SK-N-SH (cell line): ENCODE data around the gene MTCH1. TPM values are rescaled to one million over a fixed set of nuclear protein-coding genes. Genes with fewer than 3 reads are reported as not detected.

ENCODE experiments used
- CTCF ChIA-PET: fragments of 300-600, 350-600 bp; formaldehyde crosslinking; extraction: SDS; loops from one replicate; lab custom pipeline; 2021; lab: Yijun Ruan, JAX
- POLR2A ChIA-PET: fragments of 350-600 bp; sonication (Branson Sonifier 250); formaldehyde crosslinking; extraction: SDS; loops from one replicate; lab custom pipeline; 2020; ENCODE audit warnings: antibody characterized with exemption, inconsistent platforms; lab: Yijun Ruan, JAX
- DNase-seq: peaks from one replicate; pipeline ENCODE4 v3.0.0; 2012
- H2AFZ ChIP-seq: fragments of 200-600 bp; sonication (generic); 2 replicates; pipeline ENCODE4 v1.8.1; 2016; ENCODE audit warnings: antibody characterized with exemption, mild to moderate bottlenecking, low read depth
- H3F3A ChIP-seq: fragments of 200-600 bp; sonication (generic); replicated peaks from 2 replicates; pipeline ENCODE3; 2016; ENCODE audit warnings: antibody characterized with exemption, mild to moderate bottlenecking; ENCODE audit not compliant: insufficient read depth
- H3K27ac ChIP-seq, 2 experiments: fragments of 200-500 bp in 1 of 2; fragments of 200-600 bp in 1 of 2; sonication (Bioruptor generic) in 1 of 2; sonication (generic), shearing (Covaris generic) in 1 of 2; 2 replicates each; pipeline versions ENCODE4 v1.5.1 to v1.6.1; 2014 to 2016; ENCODE audit warnings: low read depth in 2 of 2, inconsistent platforms in 1 of 2, low read length in 1 of 2, mild to moderate bottlenecking in 1 of 2, mixed read lengths in 1 of 2
- H3K27me3 ChIP-seq: fragments of 200-600 bp; sonication (generic), shearing (Covaris generic); 2 replicates; pipeline ENCODE4 v1.6.1; 2016; ENCODE audit warnings: mixed run types; ENCODE audit not compliant: insufficient read depth
- H3K36me3 ChIP-seq, 2 experiments: fragments of 200-500 bp in 1 of 2; fragments of 200-600 bp in 1 of 2; sonication (Bioruptor generic) in 1 of 2; sonication (generic) in 1 of 2; replicated peaks in 1 of 2; 2 replicates each; pipeline versions ENCODE3 to v1.5.1; 2014 to 2016; ENCODE audit warnings: low read length in 1 of 2, mild to moderate bottlenecking in 1 of 2; ENCODE audit not compliant: insufficient read depth in 2 of 2, control insufficient read depth in 1 of 2
- H3K4me1 ChIP-seq, 2 experiments: fragments of 200-500 bp in 1 of 2; fragments of 200-600 bp in 1 of 2; sonication (Bioruptor generic) in 1 of 2; sonication (generic), shearing (Covaris generic) in 1 of 2; 2 replicates each; pipeline versions ENCODE4 v1.5.1 to v1.6.1; 2014 to 2016; ENCODE audit warnings: low read depth in 1 of 2, low read length in 1 of 2, mixed run types in 1 of 2; ENCODE audit not compliant: insufficient read depth in 2 of 2, control insufficient read depth in 1 of 2
- H3K4me2 ChIP-seq: fragments of 200-600 bp; sonication (generic), shearing (Covaris generic); 2 replicates; pipeline ENCODE4 v1.6.1; 2017; ENCODE audit warnings: mixed run types
- H3K4me3 ChIP-seq, 2 experiments: fragments of 200-500 bp in 1 of 2; fragments of 200-600 bp in 1 of 2; sonication (Bioruptor generic) in 1 of 2; sonication (generic), shearing (Covaris generic) in 1 of 2; 2 replicates each; pipeline versions ENCODE4 v1.5.1 to v1.8.1; 2014 to 2016; ENCODE audit warnings: low read depth in 2 of 2, inconsistent platforms in 1 of 2, low read length in 1 of 2, mild to moderate bottlenecking in 1 of 2, mixed read lengths in 1 of 2, moderate library complexity in 1 of 2
- H3K79me2 ChIP-seq: fragments of 200-600 bp; sonication (generic); 2 replicates; pipeline ENCODE4 v1.8.1; 2017; ENCODE audit warnings: mild to moderate bottlenecking; ENCODE audit not compliant: insufficient read depth
- H3K9ac ChIP-seq: fragments of 200-600 bp; sonication (generic); 2 replicates; pipeline ENCODE4 v1.6.1; 2017; ENCODE audit warnings: mixed run types
- H3K9me2 ChIP-seq: fragments of 200-600 bp; sonication (generic); 2 replicates; pipeline ENCODE4 v1.6.1; 2017; ENCODE audit warnings: mixed run types
- H3K9me3 ChIP-seq: fragments of 200-600 bp; sonication (generic); 2 replicates; pipeline ENCODE4 v1.6.1; 2017; ENCODE audit warnings: mixed run types, mild to moderate bottlenecking, moderate library complexity
- H4K20me1 ChIP-seq: fragments of 200-600 bp; sonication (generic); 2 replicates; pipeline ENCODE4 v1.6.1; 2017; ENCODE audit warnings: mild to moderate bottlenecking, mixed run types; ENCODE audit not compliant: insufficient read depth
- ELF1 ChIP-seq: IDR thresholded peaks from 2 replicates; pipeline ENCODE4 v1.4.0; 2012
- EP300 ChIP-seq, 2 experiments: IDR thresholded peaks; 2 replicates each; pipeline versions ENCODE4 v1.4.0 to v1.6.1; 2012; ENCODE audit warnings: borderline replicate concordance in 1 of 2, low read depth in 1 of 2, low read length in 1 of 2
- EZH2phosphoT487 ChIP-seq: fragments of 200-600 bp; sonication (generic); IDR thresholded peaks from 2 replicates; pipeline ENCODE4 v1.6.1; 2017; ENCODE audit warnings: low read depth, mixed run types, mild to moderate bottlenecking, antibody characterized with exemption, moderate library complexity, borderline replicate concordance
- FOSL2 ChIP-seq: IDR thresholded peaks from 2 replicates; pipeline ENCODE4 v1.4.0; 2012; ENCODE audit warnings: low read depth, mild to moderate bottlenecking, moderate library complexity, borderline replicate concordance
- FOXJ3 ChIP-seq: sonication (generic); formaldehyde crosslinking; IDR thresholded peaks from 2 replicates; pipeline ENCODE4 v1.5.1; 2020; ENCODE audit warnings: mild to moderate bottlenecking, missing genetic modification reagents
- GATA2 ChIP-seq: sonication (generic); formaldehyde crosslinking; IDR thresholded peaks from 2 replicates; pipeline ENCODE4 v1.5.0; 2020; ENCODE audit warnings: mild to moderate bottlenecking, missing genetic modification reagents
- MAX ChIP-seq: IDR thresholded peaks from 2 replicates; pipeline ENCODE4 v1.4.0; 2012; ENCODE audit warnings: low read depth
- MEF2A ChIP-seq: IDR thresholded peaks from 2 replicates; pipeline ENCODE4 v1.4.0; 2012; ENCODE audit warnings: low read depth, borderline replicate concordance
- MXI1 ChIP-seq: IDR thresholded peaks from 2 replicates; pipeline ENCODE4 v1.6.1; 2012; ENCODE audit warnings: mild to moderate bottlenecking, low read depth, low read length, improper control_type of control experiment
- NRF1 ChIP-seq: IDR thresholded peaks from 2 replicates; pipeline ENCODE4 v1.6.1; 2012; ENCODE audit warnings: low read depth, mild to moderate bottlenecking, low read length
- PBX3 ChIP-seq: IDR thresholded peaks from 2 replicates; pipeline ENCODE4; 2012
- POLR2AphosphoS5 ChIP-seq: IDR thresholded peaks from 2 replicates; pipeline ENCODE4 v1.6.1; 2012; ENCODE audit warnings: low read depth, low read length
- RAD21 ChIP-seq: IDR thresholded peaks from 2 replicates; pipeline ENCODE4 v1.6.1; 2012; ENCODE audit warnings: mild to moderate bottlenecking, low read length
- RFX5 ChIP-seq: IDR thresholded peaks from 2 replicates; pipeline ENCODE4 v1.6.1; 2012; ENCODE audit warnings: mild to moderate bottlenecking, improper control_type of control experiment, low read length
- SIN3A ChIP-seq: IDR thresholded peaks from 2 replicates; pipeline ENCODE4 v1.6.1; 2012; ENCODE audit warnings: low read depth, mild to moderate bottlenecking, low read length, moderate library complexity, borderline replicate concordance
- TCF12 ChIP-seq: IDR thresholded peaks from 2 replicates; pipeline ENCODE4 v1.4.0; 2012
- WGBS: methylation state at CpG from one replicate; pipeline ENCODE4 v1.1.6; 2017; ENCODE audit warnings: low lambda C conversion rate; 5-methylcytosine and 5-hydroxymethylcytosine counted together
- polyA plus RNA-seq, 3 experiments: library from polyadenylated mRNA; depleted of rRNA; stranded (reverse); fragments of >200 nt; gene quantifications; 2 replicates each; pipeline ENCODE4 v1.2.3, GENCODE V29; 2012
- TF ChIP-seq, protein P1 (sequence below): IDR thresholded peaks from 2 replicates; pipeline ENCODE4 v1.4.0; 2012; ENCODE audit warnings: low read depth, borderline replicate concordance
- TF ChIP-seq, protein P2 (sequence below): fragments of 150-350 bp; IDR thresholded peaks from 2 replicates; pipeline ENCODE4 v1.6.1; 2017; ENCODE audit warnings: antibody characterized with exemption, low read length, low read depth, borderline replicate concordance

MTCH1 gene
- polyA plus RNA-seq, 1 of the 3 experiments (the other 2 are of a cell fraction), result 151 TPM

GRCh38 chr6:36926708-36927513, 59.1 kb downstream of the MTCH1 start:
- Histone ChIP-seq H3K36me3 (peaks cover 11 to 22% of the 10 kb centered on the region in 2 experiments), H3K27me3 (no peaks in the 10 kb centered on the region), H4K20me1 (no peaks in the 10 kb centered on the region), H3K4me2 (no peak overlapping the region), H3K9ac (no peak overlapping the region), H3K9me3 (no peaks in the 10 kb centered on the region), H3K4me3 (no peak overlapping the region), H3F3A (no peaks in the 10 kb centered on the region), H2AFZ (no peak overlapping the region), H3K9me2 (no peaks in the 10 kb centered on the region), H3K79me2 (no peaks in the 10 kb centered on the region), H3K4me1 (peaks cover 0 to 5% of the 10 kb centered on the region in 2 experiments; a peak in 1 of 4 replicates), H3K27ac (no peak overlapping the region)
- POLR2A ChIA-PET, result no interaction called here
- DNase-seq, result no peak
- CTCF ChIA-PET, result interaction anchor here (1.1 to 1.5 kb wide), 2 partner anchors 76 to 91 kb away, joined by 3 to 6 read pairs; no protein-coding TSS in a partner anchor
- TF ChIP-seq, protein P1, sequence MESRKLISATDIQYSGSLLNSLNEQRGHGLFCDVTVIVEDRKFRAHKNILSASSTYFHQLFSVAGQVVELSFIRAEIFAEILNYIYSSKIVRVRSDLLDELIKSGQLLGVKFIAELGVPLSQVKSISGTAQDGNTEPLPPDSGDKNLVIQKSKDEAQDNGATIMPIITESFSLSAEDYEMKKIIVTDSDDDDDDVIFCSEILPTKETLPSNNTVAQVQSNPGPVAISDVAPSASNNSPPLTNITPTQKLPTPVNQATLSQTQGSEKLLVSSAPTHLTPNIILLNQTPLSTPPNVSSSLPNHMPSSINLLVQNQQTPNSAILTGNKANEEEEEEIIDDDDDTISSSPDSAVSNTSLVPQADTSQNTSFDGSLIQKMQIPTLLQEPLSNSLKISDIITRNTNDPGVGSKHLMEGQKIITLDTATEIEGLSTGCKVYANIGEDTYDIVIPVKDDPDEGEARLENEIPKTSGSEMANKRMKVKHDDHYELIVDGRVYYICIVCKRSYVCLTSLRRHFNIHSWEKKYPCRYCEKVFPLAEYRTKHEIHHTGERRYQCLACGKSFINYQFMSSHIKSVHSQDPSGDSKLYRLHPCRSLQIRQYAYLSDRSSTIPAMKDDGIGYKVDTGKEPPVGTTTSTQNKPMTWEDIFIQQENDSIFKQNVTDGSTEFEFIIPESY, result no peak
- TF ChIP-seq GATA2 (no peak), POLR2AphosphoS5 (no peak), TCF12 (no peak), MAX (no peak), MXI1 (no peak), SIN3A (no peak), RAD21 (no peak), NRF1 (no peak), RFX5 (no peak), ELF1 (no peak), EZH2phosphoT487 (no peak), FOSL2 (no peak)
- WGBS, result 98% methylated on average over 10 of the region's 10 CpGs

DNA sequence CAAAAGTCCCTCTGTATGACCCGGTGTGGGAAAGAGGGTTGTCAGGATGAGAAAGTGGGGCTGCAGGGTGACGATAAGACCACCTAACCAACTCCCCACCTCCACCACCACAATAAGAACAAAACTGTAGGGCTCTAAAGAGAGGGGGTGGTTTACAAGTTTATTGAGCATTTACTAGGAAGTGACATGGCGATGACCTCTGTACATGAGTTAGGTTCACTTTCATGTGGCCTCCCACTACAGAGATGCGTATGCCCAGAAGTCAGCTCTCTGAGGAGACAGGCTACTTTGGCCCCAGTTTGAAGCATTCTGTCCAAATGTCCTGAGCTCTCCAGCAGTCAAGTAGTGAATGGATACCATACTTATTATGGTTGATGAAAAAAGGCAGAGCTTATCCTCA, 60.2 kb downstream of the MTCH1 start:
- no peaks in the 10 kb centered on the region for H3K27me3 ChIP-seq
- POLR2A ChIA-PET, result no interaction called here
- no peak for DNase-seq
- H3K4me1 ChIP-seq, result peaks cover 0 to 5% of the 10 kb centered on the region in 2 experiments; a peak in 1 of 4 replicates
- no peaks in the 10 kb centered on the region for H3K9me3 ChIP-seq
- H4K20me1 ChIP-seq, result no peaks in the 10 kb centered on the region
- H3F3A ChIP-seq, result no peaks in the 10 kb centered on the region
- no peaks in the 10 kb centered on the region for H3K79me2 ChIP-seq
- no peak overlapping the region for H3K4me2 ChIP-seq
- no peak overlapping the region for H3K9ac ChIP-seq
- no peak overlapping the region for H2AFZ ChIP-seq
- H3K27ac ChIP-seq, result no peak overlapping the region
- CTCF ChIA-PET, result no interaction called here
- H3K4me3 ChIP-seq, result no peak overlapping the region
- 100% methylated on average over 4 of the region's 4 CpGs for WGBS
- H3K36me3 ChIP-seq, result peaks cover 13 to 27% of the 10 kb centered on the region in 2 experiments
- H3K9me2 ChIP-seq, result no peaks in the 10 kb centered on the region
- no peak for TF ChIP-seq FOXJ3 (CRISPR knock-in tag)
- no peak for TF ChIP-seq ELF1
- TF ChIP-seq SIN3A, result no peak
- no peak for TF ChIP-seq POLR2AphosphoS5
- no peak for TF ChIP-seq EP300 (IDR thresholded peaks at IDR 0.05; ENCODE audit: borderline replicate concordance in 1 of 2, low read depth in 1 of 2, low read length in 1 of 2)
- TF ChIP-seq EZH2phosphoT487, result no peak
- TF ChIP-seq, protein P2, sequence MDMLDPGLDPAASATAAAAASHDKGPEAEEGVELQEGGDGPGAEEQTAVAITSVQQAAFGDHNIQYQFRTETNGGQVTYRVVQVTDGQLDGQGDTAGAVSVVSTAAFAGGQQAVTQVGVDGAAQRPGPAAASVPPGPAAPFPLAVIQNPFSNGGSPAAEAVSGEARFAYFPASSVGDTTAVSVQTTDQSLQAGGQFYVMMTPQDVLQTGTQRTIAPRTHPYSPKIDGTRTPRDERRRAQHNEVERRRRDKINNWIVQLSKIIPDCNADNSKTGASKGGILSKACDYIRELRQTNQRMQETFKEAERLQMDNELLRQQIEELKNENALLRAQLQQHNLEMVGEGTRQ, result no peak
- no peak for TF ChIP-seq MXI1
- TF ChIP-seq MEF2A, result no peak
- TF ChIP-seq, protein P1, result no peak
- TF ChIP-seq PBX3, result no peak
